Activated CD4-positive, CD25-positive, alpha-beta regulatory T cell treated with anti-CD3 and anti-CD28 coated beads, Interleukin-2, amount 50 U/mL, for 16 hours (primary cell): ENCODE data around the gene FAM53A.
"Not testable (repeated sequence)": the region's sequence is repeated elsewhere in the genome, so short reads cannot be mapped to it uniquely, and the experiment has no call there.

ENCODE experiments used
- DNase-seq: peaks from one replicate; pipeline ENCODE4 v3.0.0-alpha.2; 2020; ENCODE audit warnings: low read depth, low spot score

FAM53A gene

DNA sequence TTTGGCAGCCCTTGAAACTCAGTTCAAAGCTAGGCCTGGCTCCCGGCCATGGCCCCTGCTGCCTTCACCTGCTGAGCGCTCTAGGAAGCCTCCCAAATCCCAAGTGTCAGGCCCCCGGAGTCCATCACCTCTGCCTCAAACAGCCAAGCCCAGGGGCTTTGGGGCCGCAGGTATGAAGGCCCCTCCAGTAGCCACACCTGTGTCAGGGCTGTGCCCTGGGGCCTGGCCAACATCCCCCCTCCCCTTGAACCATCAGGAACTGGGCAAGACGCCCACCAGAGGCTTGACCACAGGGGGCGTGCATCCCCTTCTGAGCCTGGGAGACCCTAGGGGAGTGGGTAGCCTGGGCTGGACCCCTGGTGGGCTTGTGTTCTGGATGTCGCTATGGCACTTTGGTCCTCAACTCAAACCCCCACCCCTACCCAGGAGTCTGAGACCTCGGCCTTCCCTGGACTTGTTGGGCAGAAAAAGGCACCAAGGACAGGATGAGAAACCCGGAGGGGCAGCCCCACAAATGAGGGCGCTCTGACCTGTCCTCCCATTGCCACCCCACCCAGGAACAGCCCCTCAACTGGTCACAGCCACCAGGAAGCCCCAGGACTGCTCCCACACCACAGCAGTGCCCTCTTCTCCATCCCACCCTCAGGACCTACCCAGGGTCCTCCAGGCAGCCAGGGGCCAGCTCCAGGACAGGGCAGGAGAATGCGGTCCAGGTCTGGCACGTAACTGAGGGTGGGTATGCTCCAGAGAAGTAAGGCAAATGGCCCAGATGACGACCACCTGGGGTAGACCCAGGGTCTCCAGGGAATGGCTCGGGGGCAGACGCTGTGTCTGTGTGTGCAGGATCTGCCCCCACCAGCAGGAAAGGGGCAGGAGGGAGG is 32.2 kb upstream of the FAM53A start:
- DNase-seq = no peak

DNA sequence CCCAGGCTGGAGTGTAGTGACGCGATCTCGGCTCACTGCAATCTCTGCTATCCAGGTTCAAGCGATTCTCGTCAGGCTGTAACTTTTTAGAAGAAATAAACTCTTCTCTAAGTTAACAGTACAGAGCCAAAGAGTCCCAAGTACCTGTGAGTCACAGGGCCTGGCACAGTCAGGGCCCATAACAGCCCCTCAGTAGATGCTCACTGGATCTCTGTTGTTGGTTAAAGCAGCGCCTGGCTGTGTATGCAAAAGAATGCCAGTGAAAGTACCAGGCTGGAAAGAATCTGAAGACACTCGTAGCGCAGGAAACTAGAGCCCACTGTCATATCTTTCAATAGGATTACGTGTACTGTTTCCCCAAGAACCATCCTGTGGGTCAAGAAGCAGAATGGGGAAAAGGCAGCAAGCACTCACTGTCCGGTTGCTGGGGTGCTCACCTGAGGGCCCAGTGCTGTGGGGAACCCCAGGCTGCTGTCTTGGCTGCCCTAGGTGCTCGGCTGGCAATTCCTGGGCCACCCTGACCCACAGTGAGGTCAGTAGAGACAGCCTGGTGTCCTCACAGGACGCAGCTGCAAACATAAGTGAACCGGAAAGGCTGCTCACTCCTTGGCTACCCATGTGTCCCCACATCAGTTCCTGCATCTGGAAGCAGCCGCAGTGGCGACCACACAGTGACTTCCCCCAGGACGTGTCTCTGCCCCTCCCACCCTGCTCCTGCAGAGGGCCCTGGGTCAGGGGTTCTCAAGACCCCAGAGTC is 31.1 kb upstream of the FAM53A start:
- DNase-seq = no peak

DNA sequence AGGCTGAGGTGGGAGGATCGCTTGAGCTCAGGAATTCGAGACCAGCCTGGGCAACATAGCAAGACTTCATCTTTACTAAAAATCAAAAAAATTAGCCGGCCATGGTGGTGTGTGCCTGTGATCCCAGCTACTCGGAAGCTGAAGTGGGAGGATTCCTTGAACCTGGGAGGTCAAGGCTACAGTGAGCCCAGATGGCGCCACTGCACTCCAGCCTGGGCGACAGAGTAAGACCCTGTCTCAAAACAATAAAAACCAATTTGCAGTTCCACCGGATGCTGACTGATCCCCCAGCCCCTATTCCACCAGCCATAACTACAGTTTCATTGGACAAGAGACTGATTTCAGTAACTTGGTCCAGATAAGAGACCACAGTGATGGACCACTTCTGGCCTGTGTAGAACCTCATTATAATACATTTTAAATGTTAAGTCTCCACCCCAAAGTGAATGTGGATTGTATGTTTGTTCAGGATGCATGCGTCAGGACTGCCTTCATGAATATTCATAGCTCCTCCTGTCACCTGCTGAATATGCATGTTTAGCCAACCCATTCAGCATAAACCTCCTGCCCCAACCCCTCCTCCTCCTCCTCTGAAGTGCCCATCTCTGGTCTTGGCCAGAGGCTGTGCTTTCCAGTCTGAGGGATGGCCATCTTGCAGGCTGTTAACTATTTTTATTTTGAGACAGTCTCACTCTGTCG is 30.3 kb upstream of the FAM53A start:
- DNase-seq = no peak

DNA sequence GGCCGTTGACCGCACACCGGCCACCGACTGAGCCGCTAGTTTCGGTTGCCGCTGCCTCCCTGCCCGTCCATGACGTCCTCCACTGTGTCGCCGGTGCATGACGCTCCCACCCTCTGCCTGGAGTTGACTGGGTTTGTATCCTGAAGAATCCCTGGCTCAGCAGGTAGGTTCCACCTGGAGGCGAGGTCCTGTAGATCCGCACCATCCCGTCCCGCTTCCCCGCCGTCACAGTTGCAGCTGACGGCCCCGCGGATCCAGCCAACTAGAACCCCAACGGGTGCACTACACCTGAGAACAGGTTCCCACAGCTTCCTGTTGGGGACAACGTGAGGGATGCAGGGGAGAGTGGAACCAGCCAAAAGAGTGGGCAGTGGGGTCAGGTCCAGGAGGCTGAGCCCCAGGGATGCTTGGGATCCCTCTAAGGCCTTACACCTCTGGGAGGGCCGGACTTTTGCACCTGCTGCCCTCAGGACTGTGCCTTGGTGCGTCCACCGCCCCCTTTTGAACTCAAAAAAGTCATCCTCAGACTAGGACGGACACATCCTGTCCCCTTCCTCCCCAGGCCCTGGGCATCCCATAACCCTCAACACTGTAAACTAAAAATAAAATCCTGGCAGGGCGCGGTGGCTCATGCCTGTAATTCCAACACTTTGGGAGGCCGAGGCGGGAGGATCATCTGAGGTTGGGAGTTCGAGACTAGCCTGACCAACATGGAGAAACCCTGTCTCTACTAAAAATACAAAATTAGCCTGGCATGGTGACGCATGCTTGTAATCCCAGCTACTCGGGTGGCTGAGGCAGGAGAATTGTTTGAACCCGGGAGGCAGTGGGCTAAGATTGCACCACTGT is 29.1 kb upstream of the FAM53A start:
- no peak for DNase-seq

DNA sequence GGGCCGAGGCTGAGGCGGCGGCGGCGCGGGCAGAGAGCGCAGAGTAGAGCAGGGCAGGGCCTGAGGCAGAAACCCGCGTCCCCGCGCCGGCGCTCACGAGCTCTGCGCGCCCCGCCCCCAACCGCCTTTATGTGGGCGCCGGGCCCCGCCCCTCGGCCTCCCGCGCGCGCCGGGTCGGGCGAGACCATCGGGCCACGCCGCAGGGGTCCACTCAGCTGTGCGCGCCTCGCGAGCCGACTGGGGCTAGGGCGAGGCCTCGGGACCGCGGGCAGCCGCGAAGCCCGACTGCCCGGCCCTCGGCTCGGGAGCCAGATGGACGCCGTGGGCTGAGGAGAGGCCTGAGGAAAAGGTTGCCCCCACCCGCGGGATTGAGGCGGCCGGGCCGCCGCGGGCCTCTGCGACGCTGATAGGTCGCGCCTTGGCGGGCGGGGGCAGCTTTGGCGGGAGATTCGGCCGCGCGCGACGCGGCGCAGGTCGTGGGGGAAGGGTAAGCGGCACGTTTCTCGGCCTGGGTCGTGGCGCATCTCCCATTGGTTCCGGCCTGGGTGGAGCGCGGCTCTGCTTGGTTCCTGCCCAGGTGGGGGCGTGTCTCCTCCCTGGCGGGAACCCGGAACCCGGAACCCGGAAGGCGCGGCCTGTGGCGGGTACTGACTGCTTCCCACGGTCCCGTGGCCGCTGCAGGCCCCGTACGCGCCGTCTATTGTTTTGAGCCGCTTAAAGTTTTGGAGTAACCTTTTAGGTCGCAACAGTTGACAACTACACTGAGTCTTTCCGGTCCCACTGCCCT is 28.3 kb upstream of the FAM53A start, which contains the start of gene SLBP:
SLBP (minus strand) TSS at position 104 of the 787 bp plus-strand sequence. CDS start 131 bp downstream, outside the sequence.
- DNase-seq = peak; percentile 96

DNA sequence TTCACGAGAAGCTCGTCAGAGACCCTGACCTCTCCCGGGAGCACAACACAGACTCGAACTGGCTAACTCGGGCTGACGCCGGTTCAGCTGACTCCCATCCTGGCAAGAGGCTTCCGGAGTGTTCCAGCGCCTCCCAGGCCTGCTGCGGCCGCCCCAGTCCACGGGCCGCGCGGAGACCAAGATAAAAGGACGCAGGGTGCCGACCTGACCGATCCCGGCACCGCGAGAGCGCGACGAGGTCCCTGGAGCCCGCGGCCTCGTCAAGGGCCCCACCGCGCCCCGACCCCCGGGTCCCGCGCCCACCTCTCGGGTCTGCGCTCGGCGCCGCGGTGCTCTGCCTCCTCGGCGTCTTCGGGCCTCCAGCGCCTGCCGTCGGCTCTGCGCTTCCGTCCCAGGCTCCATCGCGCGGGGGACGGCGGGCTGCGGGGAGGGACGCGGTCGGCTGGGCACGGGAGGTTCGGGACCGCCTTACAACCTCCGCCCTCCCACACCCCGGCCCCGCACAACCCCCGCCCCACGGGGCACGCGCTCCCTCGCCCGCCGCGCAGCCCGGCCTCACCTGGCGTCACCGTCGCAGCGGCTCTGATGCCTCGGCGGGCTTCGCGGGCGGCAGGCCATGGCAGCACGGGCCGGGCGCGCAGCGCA is 27.6 kb upstream of the FAM53A start:
- peak; percentile 36 for DNase-seq

DNA sequence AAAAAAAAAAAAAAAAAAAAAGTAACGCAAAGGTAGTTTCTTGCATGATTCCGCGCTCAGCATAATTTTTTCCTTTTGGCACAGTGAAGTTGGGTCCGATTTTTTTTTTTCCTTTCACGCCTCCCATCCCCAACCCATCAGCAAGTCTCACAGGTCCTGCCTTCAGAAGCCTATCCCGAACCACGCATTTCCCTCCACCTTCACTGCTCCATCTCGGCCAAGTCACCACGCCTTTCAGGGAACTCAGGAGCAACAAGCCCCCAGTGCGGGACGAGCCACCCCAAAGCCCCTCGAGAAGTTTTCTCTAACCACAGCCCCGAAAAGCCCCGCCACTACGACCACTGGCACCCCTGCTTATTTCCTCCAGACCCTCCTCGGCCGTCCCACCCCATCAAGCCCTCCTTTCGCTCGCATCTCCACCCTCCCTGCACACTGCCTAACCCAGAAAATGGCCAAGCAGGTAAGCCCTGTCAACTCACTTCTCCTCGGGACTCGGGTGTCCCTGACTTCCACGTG is 27.0 kb upstream of the FAM53A start:
- no peak for DNase-seq

DNA sequence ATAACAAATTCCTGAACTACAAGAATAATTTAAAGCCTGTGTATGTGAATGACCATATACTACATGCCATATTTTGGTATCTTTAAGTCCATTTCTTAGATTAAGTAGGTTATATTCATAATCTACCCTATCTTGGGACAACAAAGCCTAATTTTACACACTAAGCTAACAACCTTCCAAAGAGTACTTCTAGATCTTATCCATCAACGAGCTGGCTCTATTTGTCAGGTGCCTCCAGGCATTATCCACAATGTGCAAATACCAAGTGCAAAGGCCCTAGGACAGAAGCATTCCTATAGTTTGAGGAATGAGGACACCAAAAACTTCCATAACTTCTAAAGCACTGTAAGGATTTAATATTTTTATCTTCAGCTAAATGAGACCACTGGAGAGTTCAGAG is 24.5 kb upstream of the FAM53A start:
- DNase-seq = no peak

DNA sequence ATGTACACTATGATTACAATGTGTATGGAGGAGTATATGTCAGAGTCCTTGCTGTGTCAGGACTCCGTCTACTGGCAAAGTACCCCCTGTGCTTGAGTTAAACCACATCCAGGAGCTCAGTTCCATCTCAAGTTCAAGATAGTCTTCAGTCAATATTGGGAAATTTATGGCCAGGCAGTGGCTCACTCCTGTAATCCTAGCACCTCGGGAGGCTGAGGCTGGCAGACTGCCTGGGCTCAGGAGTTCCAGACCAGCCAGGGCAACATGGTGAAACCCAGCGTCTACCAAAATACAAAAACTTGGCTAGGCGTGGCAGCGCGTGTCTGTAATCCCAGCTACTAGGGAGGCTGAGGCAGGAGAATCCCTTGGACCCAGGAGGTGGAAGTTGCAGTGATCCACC is 22.2 kb upstream of the FAM53A start:
- DNase-seq = no peak

DNA sequence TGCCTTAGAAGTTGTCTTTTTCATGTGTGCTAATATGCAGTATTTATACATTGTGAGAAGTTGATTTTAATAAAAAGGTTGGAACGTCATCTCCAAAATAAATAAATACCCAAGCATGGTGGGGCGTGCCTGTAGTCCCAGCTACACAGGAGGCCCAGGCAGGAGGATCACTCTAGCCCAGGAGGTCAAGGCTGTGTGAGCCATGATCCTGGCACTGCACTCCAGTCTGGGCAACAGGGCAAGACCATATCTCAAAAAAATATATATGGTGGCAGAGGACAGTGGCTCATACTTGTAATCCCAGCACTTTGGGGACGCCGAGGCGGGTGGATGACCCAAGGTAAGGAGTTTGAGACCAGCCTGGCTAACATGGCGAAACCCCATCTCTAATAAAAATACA is 21.6 kb upstream of the FAM53A start:
- DNase-seq = no peak

DNA sequence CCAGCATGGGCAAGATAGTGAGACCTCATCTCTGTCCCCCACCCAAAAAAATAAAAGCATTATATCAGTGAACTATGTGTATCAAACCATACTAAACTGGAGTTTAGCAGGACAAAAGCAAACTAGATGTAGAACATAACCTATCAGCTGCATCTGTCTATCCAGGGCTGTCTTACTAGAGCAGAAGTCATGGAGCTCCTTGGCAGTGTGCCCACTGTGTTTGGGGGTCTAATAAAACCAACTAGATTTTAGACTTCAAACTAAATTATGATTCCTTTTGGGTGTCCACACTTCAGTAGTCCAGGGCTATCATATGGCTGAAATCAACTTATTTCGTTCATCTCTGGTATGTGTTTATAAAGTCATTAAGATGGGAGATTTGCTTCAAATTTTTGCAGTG is 19.8 kb upstream of the FAM53A start:
- DNase-seq = no peak

DNA sequence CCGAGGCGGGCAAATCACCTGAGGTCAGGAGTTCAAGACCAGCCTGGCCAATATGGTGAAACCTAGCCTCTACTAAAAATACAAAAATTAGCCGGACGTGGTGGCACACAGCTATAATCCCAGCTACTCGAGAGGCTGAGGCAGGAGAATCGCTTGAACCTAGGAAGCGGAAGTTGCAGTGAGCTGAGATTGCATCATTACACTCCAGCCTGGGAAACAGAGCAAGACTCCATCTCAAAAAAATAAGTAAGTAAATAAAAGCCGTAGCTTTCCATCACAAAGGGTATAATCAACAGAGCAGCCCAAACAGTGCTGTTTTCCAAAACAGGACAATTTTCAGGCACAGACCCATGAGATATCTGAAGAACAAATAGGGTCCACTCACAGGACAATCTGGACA is 17.6 kb upstream of the FAM53A start:
- not testable (repeated sequence) for DNase-seq

DNA sequence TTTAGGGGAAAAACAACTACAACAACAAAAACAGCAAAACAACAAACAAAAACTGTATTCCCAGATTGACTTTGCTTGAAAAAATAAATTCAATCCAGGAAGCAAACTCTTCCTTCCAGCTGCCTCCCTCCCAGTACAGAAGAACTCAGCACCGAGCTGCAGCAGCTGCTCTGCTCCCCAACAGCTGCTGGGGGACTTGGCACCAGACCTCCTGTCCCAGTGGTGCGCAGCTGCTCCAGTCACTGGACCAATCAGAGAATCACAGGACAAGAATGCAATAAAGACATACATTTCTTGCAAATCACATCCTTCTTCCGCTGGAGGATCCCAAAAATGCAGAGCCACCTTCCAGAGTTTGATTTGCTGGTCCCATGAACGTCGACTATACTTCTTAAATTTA is 11.8 kb upstream of the FAM53A start:
- DNase-seq = no peak

DNA sequence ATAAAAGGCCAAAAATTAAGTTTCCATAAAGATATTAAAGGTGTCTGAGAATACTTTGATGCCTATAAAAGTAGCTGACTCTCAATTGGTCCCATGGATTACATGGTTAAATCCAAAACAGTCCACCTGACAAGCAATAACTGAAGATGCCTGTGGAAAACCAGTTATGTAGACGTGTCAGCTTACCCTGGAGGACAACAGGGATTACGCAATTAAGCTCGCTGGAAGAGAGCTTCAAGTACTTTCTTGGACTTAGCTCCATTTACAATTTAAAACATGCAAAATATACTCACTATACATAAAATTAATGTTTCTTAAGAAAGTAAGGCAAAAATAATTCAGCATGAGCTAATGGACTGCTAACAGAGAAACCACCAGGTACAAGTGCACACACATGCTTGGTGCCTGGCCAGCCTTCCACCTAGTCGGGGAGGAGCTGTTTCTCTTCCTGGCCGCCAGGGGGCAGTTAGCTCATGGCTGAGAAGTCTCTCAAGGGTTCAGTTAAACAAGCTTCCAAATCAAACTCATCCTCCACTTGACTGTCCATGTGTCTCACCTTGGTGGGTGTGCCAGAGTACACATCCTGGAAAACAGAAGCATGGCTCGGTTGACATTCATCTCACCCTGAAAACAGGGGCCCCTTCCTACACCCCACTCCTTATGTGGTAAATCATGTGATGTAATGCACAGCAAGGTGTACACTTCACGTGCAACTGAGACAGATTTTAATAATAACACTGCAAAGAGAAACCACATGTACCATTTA is 9.2 kb upstream of the FAM53A start:
- DNase-seq = peak; percentile 63

DNA sequence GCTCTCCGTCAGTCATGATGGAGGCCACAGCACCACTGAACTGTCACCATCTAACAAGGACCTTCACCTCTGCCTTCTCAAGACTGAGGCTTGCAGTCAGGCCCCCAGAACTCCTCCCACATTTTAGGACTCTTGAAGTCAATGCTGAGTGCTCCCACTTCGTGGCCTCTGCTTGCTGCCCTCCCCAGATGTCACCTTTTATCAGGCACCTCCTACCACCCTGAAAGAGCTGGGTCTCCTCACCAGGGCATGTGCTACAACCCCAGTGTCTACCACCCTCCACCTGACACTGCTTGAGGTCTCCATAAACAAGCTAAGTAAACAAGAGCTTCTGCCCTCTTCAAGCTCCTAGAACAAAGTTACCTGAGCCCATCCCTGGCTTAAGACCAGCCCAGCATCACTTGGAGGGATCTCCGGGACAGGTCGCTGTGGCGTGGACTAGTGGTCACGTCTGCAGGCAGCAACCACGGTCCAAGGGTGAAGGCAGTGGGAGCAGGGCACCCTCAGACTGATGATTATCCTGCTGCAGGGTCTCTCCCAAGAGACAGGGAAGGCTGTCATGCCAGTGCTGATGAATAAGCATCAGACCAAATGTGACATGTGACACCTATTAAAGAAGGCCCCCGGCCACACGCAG is 7.7 kb upstream of the FAM53A start:
- no peak for DNase-seq

DNA sequence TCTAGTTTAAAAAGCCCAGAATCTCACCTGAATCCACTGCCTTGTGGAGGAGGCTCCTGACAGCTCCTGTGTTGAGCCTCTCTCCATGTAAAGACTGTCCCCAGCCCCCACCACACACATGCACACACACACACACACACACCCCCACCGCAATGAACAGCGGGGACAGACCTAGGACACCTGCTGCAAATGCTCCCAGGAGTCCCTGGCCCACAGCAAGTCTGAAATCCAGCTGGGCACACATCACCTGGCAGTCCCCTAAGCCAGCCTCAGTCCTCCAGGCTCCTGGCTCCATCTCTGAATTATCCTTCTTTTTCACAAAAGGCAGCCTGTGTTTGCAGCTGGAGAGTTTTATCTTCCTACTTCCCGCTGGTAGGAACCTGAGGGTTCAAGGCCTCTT is 6.6 kb upstream of the FAM53A start:
- no peak for DNase-seq

DNA sequence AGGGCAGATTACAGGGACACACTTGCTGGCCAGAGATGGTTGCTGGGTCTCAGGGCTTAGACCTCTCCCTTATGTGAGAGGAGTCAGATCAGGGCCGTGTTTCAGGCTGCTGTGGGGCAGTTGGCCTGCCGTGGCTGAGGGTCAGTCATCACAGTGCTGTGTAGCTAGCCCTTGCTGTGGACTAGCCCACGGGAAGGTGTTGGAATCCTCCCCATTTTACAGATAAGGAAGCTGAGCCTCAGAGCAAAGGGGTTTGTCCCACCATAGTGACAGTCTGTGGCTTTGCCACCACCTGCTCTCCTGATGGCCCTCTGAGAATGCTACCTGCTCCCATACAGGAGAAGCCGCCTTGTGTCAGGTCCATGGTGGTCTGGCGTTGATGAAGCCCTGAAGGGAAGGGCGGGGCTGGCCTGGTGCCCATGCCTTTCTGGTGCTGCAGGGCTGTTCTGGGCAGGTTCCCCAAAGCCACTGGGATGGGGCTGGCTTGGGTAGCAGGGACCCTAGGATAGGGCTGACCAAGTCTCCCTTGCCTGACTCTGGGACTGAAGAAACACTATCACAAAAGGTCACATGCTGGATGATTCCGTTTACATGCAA is 2.4 kb upstream of the FAM53A start:
- no peak for DNase-seq
